Ectodermal cell (in vitro differentiated cells): ENCODE measurements around the gene UBE2J2.

Source experiments
- H3K27ac ChIP-seq: 2 replicates; pipeline ENCODE4 v1.7.0; 2013; ENCODE audit warnings: mild to moderate bottlenecking, low read depth, low read length; ENCODE audit not compliant: insufficient read depth, poor library complexity, severe bottlenecking
- H3K27me3 ChIP-seq: 2 replicates; pipeline ENCODE4 v1.7.0; 2013; ENCODE audit warnings: mild to moderate bottlenecking, low read length; ENCODE audit not compliant: insufficient read depth, control insufficient read depth, poor library complexity, severe bottlenecking
- H3K36me3 ChIP-seq: one replicate; pipeline ENCODE4 v1.7.0; 2013; ENCODE audit warnings: low read length; ENCODE audit not compliant: control insufficient read depth, insufficient read depth
- H3K4me1 ChIP-seq: one replicate; pipeline ENCODE4 v1.7.0; 2013; ENCODE audit warnings: low read length; ENCODE audit not compliant: control insufficient read depth, insufficient read depth
- H3K4me3 ChIP-seq: 2 replicates; pipeline ENCODE4 v1.7.0; 2013; ENCODE audit warnings: low read depth, low read length, control low read depth; ENCODE audit not compliant: insufficient read depth
- H3K9me3 ChIP-seq: 2 replicates; pipeline ENCODE4 v1.7.0; 2013; ENCODE audit warnings: mild to moderate bottlenecking, low read length, moderate library complexity; ENCODE audit not compliant: control insufficient read depth
- WGBS, 2 experiments: methylation state at CpG; one replicate each; pipeline ENCODE4 v1.1.7; 2013; ENCODE audit warnings: missing lambda C conversion rate in 2 of 2; 5-methylcytosine and 5-hydroxymethylcytosine counted together

UBE2J2 gene

GRCh38 chr1:1238702-1239178, 34.9 kb downstream of the UBE2J2 start:
- H3K27me3 ChIP-seq, result no peaks in the 10 kb centered on the region
- H3K4me3 ChIP-seq, result no peak overlapping the region
- peaks cover 17% of the 10 kb centered on the region for H3K4me1 ChIP-seq
- WGBS, 2 experiments, result 92 to 94% methylated on average over 19 of the region's 19 CpGs
- no peaks in the 10 kb centered on the region for H3K36me3 ChIP-seq
- H3K9me3 ChIP-seq, result no peaks in the 10 kb centered on the region
- no peak overlapping the region for H3K27ac ChIP-seq

GRCh38 chr1:1237874-1238701, 35.6 kb downstream of the UBE2J2 start:
- no peak overlapping the region for H3K27ac ChIP-seq
- no peak overlapping the region for H3K4me3 ChIP-seq
- peaks cover 21% of the 10 kb centered on the region for H3K4me1 ChIP-seq
- H3K36me3 ChIP-seq, result no peaks in the 10 kb centered on the region
- H3K27me3 ChIP-seq, result no peaks in the 10 kb centered on the region
- WGBS, 2 experiments, result 90 to 93% methylated on average over 48 of the region's 48 CpGs
- H3K9me3 ChIP-seq, result no peaks in the 10 kb centered on the region

GRCh38 chr1:1236945-1237873, 36.4 kb downstream of the UBE2J2 start:
- WGBS, 2 experiments, result 78 to 83% methylated on average over 34 of the region's 34 CpGs
- Histone ChIP-seq H3K9me3 (no peaks in the 10 kb centered on the region), H3K4me1 (peaks cover 25% of the 10 kb centered on the region), H3K27me3 (no peaks in the 10 kb centered on the region), H3K36me3 (no peaks in the 10 kb centered on the region), H3K27ac (no peak overlapping the region), H3K4me3 (no peak overlapping the region)

- H3K27me3 ChIP-seq, result no peaks in the 10 kb centered on the region
- WGBS, 2 experiments, result 91 to 92% methylated on average over 22 of the region's 22 CpGs
- H3K9me3 ChIP-seq, result no peaks in the 10 kb centered on the region
- no peak overlapping the region for H3K27ac ChIP-seq
- no peaks in the 10 kb centered on the region for H3K36me3 ChIP-seq
- no peak overlapping the region for H3K4me3 ChIP-seq
- peaks cover 25% of the 10 kb centered on the region for H3K4me1 ChIP-seq
These were observed 37.4 kb downstream of the UBE2J2 start for GRCh38 chr1:1236176-1236763.

- no peak overlapping the region for H3K4me3 ChIP-seq
- no peak overlapping the region for H3K27ac ChIP-seq
- H3K36me3 ChIP-seq, result no peaks in the 10 kb centered on the region
- peaks cover 23% of the 10 kb centered on the region for H3K4me1 ChIP-seq
- H3K27me3 ChIP-seq, result no peaks in the 10 kb centered on the region
- no peaks in the 10 kb centered on the region for H3K9me3 ChIP-seq
- 95 to 96% methylated on average over 27 of the region's 27 CpGs for WGBS, 2 experiments
These were observed 38.5 kb downstream of the UBE2J2 start for GRCh38 chr1:1235016-1235744.

- Histone ChIP-seq H3K27ac (no peak overlapping the region), H3K36me3 (no peaks in the 10 kb centered on the region), H3K4me1 (peaks cover 14% of the 10 kb centered on the region), H3K27me3 (no peaks in the 10 kb centered on the region), H3K9me3 (no peaks in the 10 kb centered on the region), H3K4me3 (no peak overlapping the region)
- WGBS, 2 experiments, result 95% methylated on average over 28 of the region's 28 CpGs
These were observed 39.4 kb downstream of the UBE2J2 start for GRCh38 chr1:1234180-1234808.

- peak overlapping the region; percentile 22 for H3K4me3 ChIP-seq
These were observed 40.1 kb downstream of the UBE2J2 start for GRCh38 chr1:1233567-1233892.

GRCh38 chr1:1232796-1233566, 40.7 kb downstream of the UBE2J2 start:
- no peaks in the 10 kb centered on the region for H3K9me3 ChIP-seq
- H3K27me3 ChIP-seq, result no peaks in the 10 kb centered on the region
- H3K36me3 ChIP-seq, result no peaks in the 10 kb centered on the region
- H3K27ac ChIP-seq, result no peak overlapping the region
- H3K4me1 ChIP-seq, result peaks cover 14% of the 10 kb centered on the region
- peak overlapping the region; percentile 22 for H3K4me3 ChIP-seq
- 96 to 97% methylated on average over 98 of the region's 98 CpGs for WGBS, 2 experiments

More at GRCh38 chr1:1233567-1233892, 40.1 kb downstream of the UBE2J2 start:
- no peaks in the 10 kb centered on the region for H3K27me3 ChIP-seq
- no peaks in the 10 kb centered on the region for H3K9me3 ChIP-seq
- H3K4me1 ChIP-seq, result peaks cover 14% of the 10 kb centered on the region
- WGBS, 2 experiments, result 95% methylated on average over 15 of the region's 15 CpGs
- no peaks in the 10 kb centered on the region for H3K36me3 ChIP-seq
- no peak overlapping the region for H3K27ac ChIP-seq
